SK-N-SH treated with all-trans-retinoic acid at 6 μM for 48 hours (cell line): ENCODE measurements around the gene RPS24.

Experiments
- ARNTL ChIP-seq: fragments of 450-650 bp; formaldehyde crosslinking; IDR thresholded peaks from 2 replicates; pipeline ENCODE4 v1.5.0; 2020; ENCODE audit warnings: low read depth, mild to moderate bottlenecking, moderate library complexity, borderline replicate concordance
- CREB5 ChIP-seq: fragments of 250-450 bp; sonication (Bioruptor Pico); IDR thresholded peaks from 2 replicates; pipeline ENCODE4 v1.5.1; 2020; ENCODE audit warnings: low read depth, mild to moderate bottlenecking, moderate library complexity
- CSDC2 ChIP-seq: fragments of 250-450 bp; sonication (Bioruptor Pico); IDR thresholded peaks from 2 replicates; pipeline ENCODE4 v1.5.0; 2020; ENCODE audit warnings: mild to moderate bottlenecking, moderate library complexity
- OSR1 ChIP-seq: fragments of 250-450 bp; sonication (Bioruptor Pico); IDR thresholded peaks from 2 replicates; pipeline ENCODE4 v1.8.0; 2022; ENCODE audit warnings: moderate library complexity, mild to moderate bottlenecking, inconsistent platforms
- PATZ1 ChIP-seq: fragments of 250-450 bp; sonication (Bioruptor Pico); IDR thresholded peaks from 2 replicates; pipeline ENCODE4 v1.8.0; 2020; ENCODE audit warnings: mild to moderate bottlenecking, moderate library complexity, borderline replicate concordance
- POU6F1 ChIP-seq: fragments of 250-450 bp; sonication (Bioruptor Pico); IDR thresholded peaks from 2 replicates; pipeline ENCODE4 v1.8.0; 2021; ENCODE audit warnings: low read depth, mild to moderate bottlenecking, moderate library complexity, borderline replicate concordance
- PPARA ChIP-seq: fragments of 250-450 bp; sonication (Bioruptor Pico); IDR thresholded peaks from 2 replicates; pipeline ENCODE4 v1.5.0; 2020; ENCODE audit warnings: mild to moderate bottlenecking, borderline replicate concordance
- RARB ChIP-seq: fragments of 250-450 bp; sonication (Bioruptor Pico); IDR thresholded peaks from 2 replicates; pipeline ENCODE4 v1.8.0; 2021; ENCODE audit warnings: mild to moderate bottlenecking, moderate library complexity
- SNAI2 ChIP-seq: fragments of 250-450 bp; sonication (Bioruptor Pico); IDR thresholded peaks from 2 replicates; pipeline ENCODE4 v1.5.0; 2020; ENCODE audit warnings: mild to moderate bottlenecking, moderate library complexity
- TOX ChIP-seq: fragments of 250-450 bp; sonication (Bioruptor Pico); IDR thresholded peaks from 2 replicates; pipeline ENCODE4 v1.8.0; 2021; ENCODE audit warnings: mild to moderate bottlenecking, moderate library complexity, borderline replicate concordance
- TSHZ2 ChIP-seq: fragments of 250-450 bp; sonication (Bioruptor Pico); IDR thresholded peaks from 2 replicates; pipeline ENCODE4 v1.5.0; 2020; ENCODE audit warnings: mild to moderate bottlenecking, moderate library complexity
- ZC3H10 ChIP-seq: fragments of 250-450 bp; sonication (Bioruptor Pico); IDR thresholded peaks from 2 replicates; pipeline ENCODE4 v1.5.1; 2021; ENCODE audit warnings: mild to moderate bottlenecking, moderate library complexity
- ZFP3 ChIP-seq: fragments of 250-450 bp; sonication (Bioruptor Pico); IDR thresholded peaks from 2 replicates; pipeline ENCODE4 v1.5.0; 2020; ENCODE audit warnings: mild to moderate bottlenecking, moderate library complexity
- ZNF8 ChIP-seq: fragments of 450-650 bp; formaldehyde crosslinking; IDR thresholded peaks from 2 replicates; pipeline ENCODE4 v1.5.0; 2020; ENCODE audit warnings: mild to moderate bottlenecking, moderate library complexity

- TF ChIP-seq ZNF8 (CRISPR knock-in tag), result no peak
- no peak for TF ChIP-seq ARNTL (CRISPR knock-in tag)
- no peak for TF ChIP-seq RARB (CRISPR knock-in tag)
- TF ChIP-seq ZC3H10 (CRISPR knock-in tag), result no peak
- no peak for TF ChIP-seq CREB5 (CRISPR knock-in tag)
- no peak for TF ChIP-seq PATZ1 (CRISPR knock-in tag)
- TF ChIP-seq TOX, result no peak
- TF ChIP-seq TSHZ2 (CRISPR knock-in tag), result no peak
- no peak for TF ChIP-seq PPARA (CRISPR knock-in tag)
- no peak for TF ChIP-seq SNAI2 (CRISPR knock-in tag)
- no peak for TF ChIP-seq OSR1 (CRISPR knock-in tag)
- TF ChIP-seq POU6F1 (CRISPR knock-in tag), result no peak
- no peak for TF ChIP-seq CSDC2 (CRISPR knock-in tag)
- no peak for TF ChIP-seq ZFP3 (CRISPR knock-in tag)
These were observed 24.0 kb upstream of the RPS24 start for GRCh38 chr10:78009662-78010061.
